Bronchial epithelial cell (primary cell): ENCODE data around the gene CUL2. TPM values are rescaled to one million over a fixed set of nuclear protein-coding genes. Genes with fewer than 3 reads are reported as not detected.
"Not testable (repeated sequence)": the region's sequence is repeated elsewhere in the genome, so short reads cannot be mapped to it uniquely, and the experiment has no call there.

ENCODE experiments used
- DNase-seq: peaks from one replicate; pipeline ENCODE4 v3.0.0-alpha.2; 2010; ENCODE audit warnings: low read depth
- FAIRE-seq: peaks from 2 replicates; lab custom pipeline; 2011; peaks lifted over from hg19 to GRCh38; lab: Jason Lieb, UNC
- H3K27me3 ChIP-seq: 2 replicates; pipeline ENCODE4 v1.5.1; 2011; ENCODE audit warnings: low read length; ENCODE audit not compliant: control insufficient read depth, insufficient read depth
- H3K36me3 ChIP-seq: 2 replicates; pipeline ENCODE4 v1.5.1; 2011; ENCODE audit warnings: low read length; ENCODE audit not compliant: control insufficient read depth, insufficient read depth
- H3K4me3 ChIP-seq: 2 replicates; pipeline ENCODE4 v1.5.1; 2011; ENCODE audit warnings: mild to moderate bottlenecking, low read depth, low read length, control low read depth
- CTCF ChIP-seq: IDR thresholded peaks from 2 replicates; pipeline ENCODE4 v1.5.1; 2011; ENCODE audit warnings: mild to moderate bottlenecking, moderate library complexity, low read length, control low read depth, inconsistent platforms; ENCODE audit not compliant: insufficient read depth, severe bottlenecking
- total RNA-seq: library from RNA; depleted of rRNA; stranded (reverse); fragments of >200 nt; gene quantifications from 2 replicates; pipeline ENCODE4 v1.2.1, GENCODE V29; 2014

CUL2 gene
- total RNA-seq, 1 donor from 2014 or later: 21.3 TPM

DNA sequence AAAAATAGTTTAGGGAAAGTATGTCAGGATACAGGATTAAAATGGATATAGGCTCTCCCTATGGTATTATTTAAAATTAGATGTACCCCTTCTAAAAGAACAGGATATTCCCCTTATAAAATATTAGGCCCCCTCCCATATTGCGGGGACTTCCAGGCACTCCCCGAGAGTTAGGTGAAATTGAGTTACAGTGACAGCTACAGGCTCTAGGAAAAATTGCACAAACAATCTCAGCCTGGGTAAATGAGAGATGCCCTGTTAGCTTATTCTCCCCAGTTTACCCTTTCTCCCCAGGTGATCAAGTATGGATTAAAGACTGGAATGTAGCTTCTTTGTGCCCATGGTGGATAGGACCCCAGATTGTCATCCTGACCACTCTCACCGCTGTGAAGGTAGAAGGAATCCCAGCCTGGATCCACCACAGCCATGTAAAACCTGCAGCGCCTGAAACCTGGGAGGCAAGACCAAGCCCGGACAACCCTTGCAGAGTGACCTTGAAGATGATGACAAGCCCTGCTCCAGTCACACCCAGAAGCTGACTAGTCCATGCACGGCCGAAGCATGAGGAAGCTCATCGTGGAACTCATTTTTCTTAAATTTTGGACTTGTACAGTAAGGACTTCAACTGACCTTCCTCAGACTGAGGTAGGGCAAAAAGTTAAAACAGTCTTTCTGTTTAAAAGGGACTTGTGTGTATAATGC is 115.6 kb downstream of the CUL2 start:
- TF ChIP-seq CTCF: peak; percentile 36
- not testable (repeated sequence) for H3K36me3 ChIP-seq, FAIRE-seq, H3K27me3 ChIP-seq
- H3K4me3 ChIP-seq: peak overlapping the region; percentile 21
- DNase-seq: peak; percentile 30

GRCh38 chr10:34973757-34974156 is 116.4 kb downstream of the CUL2 start:
- H3K36me3 ChIP-seq, H3K27me3 ChIP-seq: not testable (repeated sequence)
- FAIRE-seq (peak; percentile 73), DNase-seq (peak; percentile 93)
- peak overlapping the region; percentile 21 for H3K4me3 ChIP-seq

- H3K27me3 ChIP-seq, H3K4me3 ChIP-seq, H3K36me3 ChIP-seq, DNase-seq: not testable (repeated sequence)
- peak; percentile 18 for FAIRE-seq
Measured at GRCh38 chr10:34973121-34973520, 117.0 kb downstream of the CUL2 start.

DNA sequence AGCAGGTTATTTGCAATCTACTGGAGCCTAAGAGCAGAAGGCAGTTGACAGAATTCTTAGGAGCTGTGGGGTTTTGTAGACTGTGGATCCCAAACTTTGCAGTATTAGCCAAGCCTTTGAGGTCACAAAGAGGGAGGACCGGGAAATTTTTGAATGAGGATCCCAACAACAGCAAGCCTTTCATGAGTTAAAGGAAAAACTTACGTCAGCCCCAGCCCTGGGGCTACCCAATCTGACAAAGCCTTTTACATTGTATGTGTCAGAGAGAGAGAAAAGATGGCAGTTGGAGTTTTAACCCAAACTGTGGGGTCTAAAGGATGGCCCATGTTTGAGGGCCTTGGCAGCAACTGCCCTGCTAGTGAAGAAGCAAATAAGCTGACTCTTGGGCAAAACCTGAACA is 117.5 kb downstream of the CUL2 start:
- not testable (repeated sequence) for H3K36me3 ChIP-seq, H3K4me3 ChIP-seq, H3K27me3 ChIP-seq, DNase-seq, FAIRE-seq

DNA sequence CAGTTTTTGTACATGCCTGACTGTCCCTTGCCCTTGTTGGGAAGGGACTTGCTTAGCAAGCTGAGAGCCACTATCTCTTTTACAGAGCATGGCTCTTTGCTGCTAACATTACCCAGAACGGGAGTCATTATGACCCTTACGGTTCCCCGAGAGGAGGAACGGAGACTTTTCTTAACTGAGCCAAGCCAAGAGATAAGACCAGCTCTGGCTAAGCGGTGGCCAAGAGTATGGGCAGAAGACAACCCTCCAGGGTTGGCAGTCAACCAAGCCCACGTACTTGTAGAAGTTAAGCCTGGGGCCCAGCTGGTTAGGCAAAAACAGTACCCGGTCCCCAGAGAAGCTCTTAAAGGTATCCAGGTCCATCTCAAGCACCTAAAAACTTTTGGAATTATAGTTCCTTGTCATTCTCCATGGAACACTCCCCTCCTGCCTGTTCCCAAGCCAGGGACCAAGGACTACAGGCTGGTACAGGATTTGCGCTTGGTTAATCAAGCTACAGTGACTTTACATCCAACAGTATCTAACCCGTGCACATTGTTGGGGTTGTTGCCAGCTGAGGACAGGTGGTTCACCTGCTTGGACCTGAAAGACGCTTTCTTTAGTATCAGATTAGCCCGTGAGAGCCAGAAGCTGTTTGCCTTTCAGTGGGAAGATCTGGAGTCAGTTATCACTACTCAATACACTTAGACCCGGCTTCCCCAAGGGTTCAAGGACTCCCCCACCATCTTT is 118.4 kb downstream of the CUL2 start:
- not testable (repeated sequence) for H3K4me3 ChIP-seq, H3K27me3 ChIP-seq, H3K36me3 ChIP-seq, FAIRE-seq, DNase-seq

DNA sequence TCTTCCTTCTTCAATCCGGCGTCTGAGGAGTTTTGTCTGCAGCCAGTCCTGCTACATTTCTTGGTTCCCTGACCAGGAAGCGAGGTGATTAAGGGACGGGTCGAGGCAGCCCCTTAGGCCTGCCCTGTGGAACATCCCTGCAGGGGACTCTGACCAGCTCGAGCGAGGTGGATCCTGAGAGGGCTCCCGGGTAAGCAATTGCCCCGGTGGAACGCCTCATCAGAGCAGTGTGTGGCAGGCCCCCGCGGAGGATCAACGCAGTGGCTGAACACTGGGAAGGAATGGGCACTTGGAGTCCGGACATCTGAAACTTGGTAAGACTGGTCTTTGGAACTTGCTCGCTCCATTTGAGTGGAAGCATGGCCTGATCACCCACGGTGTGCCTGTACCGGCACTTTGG is 121.0 kb downstream of the CUL2 start:
- FAIRE-seq (no peak), DNase-seq (no peak)
- no peaks in the 10 kb centered on the region for H3K27me3 ChIP-seq
- H3K4me3 ChIP-seq: no peak overlapping the region
- no peak for TF ChIP-seq CTCF
- no peaks in the 10 kb centered on the region for H3K36me3 ChIP-seq

DNA sequence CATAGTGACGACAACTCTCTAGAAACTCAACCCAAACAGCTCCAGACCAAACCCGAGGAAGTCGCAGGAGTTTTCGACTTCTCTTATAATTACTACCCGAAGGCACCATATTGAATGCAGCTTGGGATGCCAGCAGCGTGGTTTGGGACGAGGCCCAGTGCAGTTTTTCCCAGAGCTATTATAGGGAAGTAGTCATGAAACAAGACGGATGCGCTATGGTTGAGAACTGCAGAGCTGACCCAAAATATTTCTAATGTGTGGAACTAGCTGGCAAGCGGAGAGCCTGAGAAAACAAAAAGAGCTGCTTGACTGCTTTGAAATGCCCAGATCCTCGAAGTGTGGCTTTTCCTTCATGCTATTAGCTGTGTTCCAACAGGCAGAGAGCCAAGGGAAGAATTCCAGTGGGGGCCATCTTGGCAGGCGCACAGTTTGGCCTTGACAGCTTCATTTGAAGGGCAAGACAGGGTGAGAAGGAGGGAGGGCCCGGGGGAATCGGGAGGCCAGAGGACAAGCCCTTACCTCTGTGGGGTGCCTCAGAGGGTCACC is 122.7 kb downstream of the CUL2 start:
- H3K27me3 ChIP-seq: no peaks in the 10 kb centered on the region
- FAIRE-seq (no peak), DNase-seq (no peak)
- no peak for TF ChIP-seq CTCF
- no peaks in the 10 kb centered on the region for H3K36me3 ChIP-seq
- H3K4me3 ChIP-seq: no peak overlapping the region
